Measurements from ENCODE around the gene NDUFA7. TPM values are rescaled to one million over a fixed set of nuclear protein-coding genes. Genes with fewer than 3 reads are reported as not detected.
"Not testable (repeated sequence)": the region's sequence is repeated elsewhere in the genome, so short reads cannot be mapped to it uniquely, and the experiment has no call there.

Gene NDUFA7
- total and polyA plus RNA-seq, 2 donors (not counting 1 experiment from before 2014, with no cell fraction given) = 20.9 to 33.7 TPM

GRCh38 chr19:8269724-8270123 lies 51.5 kb downstream of the NDUFA7 start:
- Histone ChIP-seq H2AFZ (ENCODE audit: low read length) (no peak overlapping the region), H3K36me3 (ENCODE audit: control insufficient read depth, insufficient read depth, low read length) (no peaks in the 10 kb centered on the region), H3K79me2 (ENCODE audit: control insufficient read depth, insufficient read depth, low read length) (no peaks in the 10 kb centered on the region), H3K27ac (ENCODE audit: insufficient read depth, low read length) (no peak overlapping the region), H3K4me2 (ENCODE audit: extremely low read depth, insufficient read depth, low read length) (no peak overlapping the region), H4K20me1 (ENCODE audit: control insufficient read depth, extremely low read depth, insufficient read depth, low read length) (no peaks in the 10 kb centered on the region), H3K4me1 (ENCODE audit: control insufficient read depth, extremely low read depth, insufficient read depth, low read length) (no peaks in the 10 kb centered on the region), H3K9me3 (ENCODE audit: control insufficient read depth, insufficient read depth, low read depth, low read length) (no peaks in the 10 kb centered on the region), H3K4me3 (replicated peaks in 1 of 4; ENCODE audit: control extremely low read depth in 1 of 4, insufficient read depth in 1 of 4, low read depth in 3 of 4, low read length in 4 of 4) (no peak overlapping the region), H3K27me3 (ENCODE audit: control insufficient read depth, insufficient read depth, low read length) (peaks cover 3% of the 10 kb centered on the region), H3K9ac (ENCODE audit: insufficient read depth, low read length) (no peak overlapping the region)
- DNase-seq (ENCODE audit: low read depth in 2 of 2) = no peak
- TF ChIP-seq CTCF (conservative IDR thresholded peaks at IDR 0.05 in 1 of 2, IDR thresholded peaks at IDR 0.05 in 1 of 2; ENCODE audit: low read depth in 1 of 2, low read length in 2 of 2) (no peak), EZH2 (IDR thresholded peaks at IDR 0.05; ENCODE audit: low read length, missing control alignments) (no peak)

- H3K27me3 ChIP-seq (ENCODE audit: control insufficient read depth, insufficient read depth, low read length) = peaks cover 3% of the 10 kb centered on the region
- H3K79me2 ChIP-seq (ENCODE audit: control insufficient read depth, insufficient read depth, low read length) = no peaks in the 10 kb centered on the region
- no peaks in the 10 kb centered on the region for H4K20me1 ChIP-seq (ENCODE audit: control insufficient read depth, extremely low read depth, insufficient read depth, low read length)
- no peak overlapping the region for H3K4me2 ChIP-seq (ENCODE audit: extremely low read depth, insufficient read depth, low read length)
- no peak for TF ChIP-seq CTCF (conservative IDR thresholded peaks at IDR 0.05 in 1 of 2, IDR thresholded peaks at IDR 0.05 in 1 of 2; ENCODE audit: low read depth in 1 of 2, low read length in 2 of 2)
- TF ChIP-seq EZH2 (IDR thresholded peaks at IDR 0.05; ENCODE audit: low read length, missing control alignments) = no peak
- no peak overlapping the region for H3K4me3 ChIP-seq (replicated peaks in 1 of 4; ENCODE audit: control extremely low read depth in 1 of 4, insufficient read depth in 1 of 4, low read depth in 3 of 4, low read length in 4 of 4)
- no peak overlapping the region for H3K9ac ChIP-seq (ENCODE audit: insufficient read depth, low read length)
- no peaks in the 10 kb centered on the region for H3K36me3 ChIP-seq (ENCODE audit: control insufficient read depth, insufficient read depth, low read length)
- no peaks in the 10 kb centered on the region for H3K4me1 ChIP-seq (ENCODE audit: control insufficient read depth, extremely low read depth, insufficient read depth, low read length)
- H2AFZ ChIP-seq (ENCODE audit: low read length) = no peak overlapping the region
- no peak for DNase-seq (ENCODE audit: low read depth in 2 of 2)
- no peaks in the 10 kb centered on the region for H3K9me3 ChIP-seq (ENCODE audit: control insufficient read depth, insufficient read depth, low read depth, low read length)
- H3K27ac ChIP-seq (ENCODE audit: insufficient read depth, low read length) = no peak overlapping the region
These were observed 55.3 kb downstream of the NDUFA7 start for GRCh38 chr19:8265872-8266271.

- not testable (repeated sequence) for H3K4me1 ChIP-seq (ENCODE audit: control insufficient read depth, extremely low read depth, insufficient read depth, low read length); H3K36me3 ChIP-seq (ENCODE audit: control insufficient read depth, insufficient read depth, low read length); H3K27ac ChIP-seq (ENCODE audit: insufficient read depth, low read length); H3K9me3 ChIP-seq (ENCODE audit: control insufficient read depth, insufficient read depth, low read depth, low read length); DNase-seq (ENCODE audit: low read depth in 2 of 2); H3K79me2 ChIP-seq (ENCODE audit: control insufficient read depth, insufficient read depth, low read length); H2AFZ ChIP-seq (ENCODE audit: low read length); H3K27me3 ChIP-seq (ENCODE audit: control insufficient read depth, insufficient read depth, low read length); H3K4me3 ChIP-seq (replicated peaks in 1 of 4; ENCODE audit: control extremely low read depth in 1 of 4, insufficient read depth in 1 of 4, low read depth in 3 of 4, low read length in 4 of 4); H3K9ac ChIP-seq (ENCODE audit: insufficient read depth, low read length); H3K4me2 ChIP-seq (ENCODE audit: extremely low read depth, insufficient read depth, low read length); H4K20me1 ChIP-seq (ENCODE audit: control insufficient read depth, extremely low read depth, insufficient read depth, low read length)
These were observed 56.9 kb downstream of the NDUFA7 start for GRCh38 chr19:8264248-8264647.

All from fibroblast of lung (primary cell).